Stimulated activated CD4-positive, alpha-beta T cell treated with anti-CD3 and anti-CD28 coated beads, Interleukin-15, amount 100 ng/mL, for 1 hour (primary cell): Measurements from ENCODE around the gene RUSF1.

Source experiments
- DNase-seq, 2 donors: peaks; one replicate each; pipeline ENCODE4 v3.0.0-alpha.2; 2020; ENCODE audit warnings: low read depth in 1 of 2, low spot score in 1 of 2

RUSF1 gene

GRCh38 chr16:31471875-31472708 lies 36.1 kb downstream of the RUSF1 start, which contains the start of gene TGFB1I1:
TSS of gene TGFB1I1 (plus strand) at chr16:31472152. CDS start at chr16:31472189, 37 bp downstream.
- DNase-seq: no peak

- DNase-seq: no peak
Measured at GRCh38 chr16:31471241-31471874, 36.8 kb downstream of the RUSF1 start.

- no peak for DNase-seq
Measured at GRCh38 chr16:31470615-31471014, 37.6 kb downstream of the RUSF1 start.

GRCh38 chr16:31467858-31468257 lies 40.3 kb downstream of the RUSF1 start:
- no peak for DNase-seq

- DNase-seq: no peak
Measured at GRCh38 chr16:31467151-31467773, 40.9 kb downstream of the RUSF1 start.

GRCh38 chr16:31466381-31466841 lies 41.8 kb downstream of the RUSF1 start:
- DNase-seq: no peak

GRCh38 chr16:31465788-31466370 lies 42.3 kb downstream of the RUSF1 start:
- DNase-seq: no peak

- DNase-seq: no peak
Measured at GRCh38 chr16:31464781-31465260, 43.4 kb downstream of the RUSF1 start.

- no peak for DNase-seq
Measured at GRCh38 chr16:31464348-31464769, 43.8 kb downstream of the RUSF1 start.

GRCh38 chr16:31461921-31462804 lies 46.0 kb downstream of the RUSF1 start:
- no peak for DNase-seq

GRCh38 chr16:31461201-31461920 lies 46.8 kb downstream of the RUSF1 start:
- DNase-seq: no peak

- DNase-seq: no peak
Measured at GRCh38 chr16:31460582-31461002, 47.6 kb downstream of the RUSF1 start.

- DNase-seq: peak; percentile 100
Measured at GRCh38 chr16:31459687-31460581, 48.3 kb downstream of the RUSF1 start.

- peak; percentile 91 to 92 for DNase-seq
Measured at GRCh38 chr16:31458844-31459686, 49.1 kb downstream of the RUSF1 start, which contains the start of gene ARMC5. TSS of gene ARMC5 (plus strand) at chr16:31459501. CDS start at chr16:31459525, 24 bp downstream.

- peak; percentile 28 to 29 for DNase-seq
Measured at GRCh38 chr16:31458073-31458843, 49.9 kb downstream of the RUSF1 start.

GRCh38 chr16:31456988-31457360 lies 51.2 kb downstream of the RUSF1 start:
- DNase-seq: no peak
